ENCODE results near the gene DYNC1LI1. TPM values are rescaled to one million over a fixed set of nuclear protein-coding genes. Genes with fewer than 3 reads are reported as not detected.

DYNC1LI1 gene
- total RNA-seq, 2 donors from 2014 or later, result 19.0 to 21.6 TPM

DNA sequence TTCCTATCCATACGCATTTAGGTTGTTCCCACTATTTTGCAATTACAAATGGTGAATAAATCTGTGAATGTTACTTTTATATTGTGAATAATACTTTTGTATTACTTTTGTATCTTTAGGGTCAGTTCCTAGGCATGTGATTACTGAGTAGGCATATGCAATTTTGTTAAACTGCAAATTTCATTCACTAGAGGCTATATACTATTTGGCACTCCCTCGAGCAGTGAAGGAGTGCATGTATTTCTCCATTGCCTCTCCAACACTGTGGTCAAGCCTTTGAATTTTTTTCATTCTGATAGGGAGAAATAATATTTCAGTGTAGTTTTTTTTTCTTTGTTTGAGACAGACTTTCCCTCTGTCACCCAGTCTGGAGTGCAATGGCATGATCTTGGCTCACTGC, 59.7 kb downstream of the DYNC1LI1 start:
- Histone ChIP-seq H3K9ac (ENCODE audit: low read depth in 2 of 2, low read length in 2 of 2) (no peak overlapping the region), H3K36me3 (no peaks in the 10 kb centered on the region), H3K9me3 (no peaks in the 10 kb centered on the region), H3K4me3 (no peak overlapping the region), H3K27ac (no peak overlapping the region), H3K27me3 (no peaks in the 10 kb centered on the region), H3K4me1 (no peaks in the 10 kb centered on the region)
- DNase-seq, result no peak
- intact Hi-C loops (cut with DNase I), result no loop called here
- no peak for TF ChIP-seq CTCF (IDR thresholded peaks at IDR 0.05)

DNA sequence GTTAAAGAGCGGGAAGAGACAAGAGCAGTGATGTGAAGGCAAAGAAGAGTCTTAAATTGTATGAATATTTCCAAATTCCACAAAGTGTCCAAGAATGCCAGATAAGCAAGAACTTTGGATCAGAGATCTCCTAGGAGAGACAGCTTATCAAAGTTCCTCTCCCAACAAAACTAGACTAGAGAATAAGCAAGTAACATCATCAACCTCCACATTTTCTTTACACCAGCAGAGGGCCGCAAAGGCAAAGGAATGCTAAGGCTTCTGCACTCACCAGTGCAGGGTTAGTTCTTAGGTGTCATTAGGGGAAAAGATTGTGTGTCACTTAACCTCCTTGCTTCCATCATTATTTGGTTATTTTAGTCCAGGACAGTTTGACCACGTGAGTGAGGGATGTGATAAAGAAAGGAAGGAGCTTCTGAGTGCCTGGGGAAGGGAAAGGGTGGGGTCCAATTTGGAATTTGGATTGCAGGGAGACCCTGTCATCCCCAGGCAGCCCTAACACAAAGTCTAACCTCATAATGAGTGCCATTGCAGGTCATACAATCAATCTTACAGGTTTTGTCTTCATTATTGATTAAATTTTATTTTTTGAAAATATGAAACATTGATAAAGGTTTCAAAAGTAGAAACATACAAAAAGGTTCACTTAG, 60.5 kb downstream of the DYNC1LI1 start:
- Histone ChIP-seq H3K36me3 (no peaks in the 10 kb centered on the region), H3K27ac (no peak overlapping the region), H3K4me1 (no peaks in the 10 kb centered on the region), H3K27me3 (no peaks in the 10 kb centered on the region), H3K9ac (ENCODE audit: low read depth in 2 of 2, low read length in 2 of 2) (no peak overlapping the region), H3K4me3 (no peak overlapping the region), H3K9me3 (no peaks in the 10 kb centered on the region)
- peak; percentile 50 for TF ChIP-seq CTCF (IDR thresholded peaks at IDR 0.05)
- peak; percentile 73 for DNase-seq
- intact Hi-C loops (cut with DNase I), result no loop called here

GRCh38 chr3:32508711-32509110, 61.9 kb downstream of the DYNC1LI1 start:
- TF ChIP-seq CTCF (IDR thresholded peaks at IDR 0.05), result no peak
- H3K9ac ChIP-seq (ENCODE audit: low read depth in 2 of 2, low read length in 2 of 2), result no peak overlapping the region
- H3K4me3 ChIP-seq, result no peak overlapping the region
- DNase-seq, result peak; percentile 53
- no peaks in the 10 kb centered on the region for H3K9me3 ChIP-seq
- no peak overlapping the region for H3K27ac ChIP-seq
- intact Hi-C loops (cut with DNase I), result loop anchor here (5.0 kb wide), 1 partner anchor 154 kb away; no protein-coding TSS in a partner anchor
- H3K4me1 ChIP-seq, result no peaks in the 10 kb centered on the region
- no peaks in the 10 kb centered on the region for H3K27me3 ChIP-seq
- H3K36me3 ChIP-seq, result no peaks in the 10 kb centered on the region

DNA sequence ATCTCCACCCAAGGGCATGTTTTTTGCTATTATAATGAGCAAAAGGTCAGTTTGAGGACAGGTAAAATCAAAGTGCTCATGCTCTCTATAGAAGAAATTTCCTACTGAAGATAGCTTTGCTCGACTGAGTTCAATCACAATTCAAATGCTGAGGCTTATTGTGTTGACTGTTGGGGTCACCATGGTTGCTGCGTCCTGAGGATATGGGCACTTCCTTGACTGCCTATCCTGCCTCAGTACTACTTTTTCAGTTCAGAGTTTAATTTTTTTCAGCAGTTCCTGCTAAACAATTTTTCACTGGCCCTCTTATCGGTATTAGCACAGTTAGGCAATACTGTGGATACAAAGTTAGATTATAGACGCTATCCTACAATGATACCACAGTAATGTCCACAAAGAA, 64.2 kb downstream of the DYNC1LI1 start:
- H3K4me1 ChIP-seq, result no peaks in the 10 kb centered on the region
- no peak for TF ChIP-seq CTCF (IDR thresholded peaks at IDR 0.05)
- no peak overlapping the region for H3K9ac ChIP-seq (ENCODE audit: low read depth in 2 of 2, low read length in 2 of 2)
- no peak overlapping the region for H3K27ac ChIP-seq
- no peaks in the 10 kb centered on the region for H3K27me3 ChIP-seq
- no peak overlapping the region for H3K4me3 ChIP-seq
- no peak for DNase-seq
- H3K36me3 ChIP-seq, result no peaks in the 10 kb centered on the region
- intact Hi-C loops (cut with DNase I), result loop anchor here (5.0 kb wide), 1 partner anchor 156 kb away; no protein-coding TSS in a partner anchor
- no peaks in the 10 kb centered on the region for H3K9me3 ChIP-seq

DNA sequence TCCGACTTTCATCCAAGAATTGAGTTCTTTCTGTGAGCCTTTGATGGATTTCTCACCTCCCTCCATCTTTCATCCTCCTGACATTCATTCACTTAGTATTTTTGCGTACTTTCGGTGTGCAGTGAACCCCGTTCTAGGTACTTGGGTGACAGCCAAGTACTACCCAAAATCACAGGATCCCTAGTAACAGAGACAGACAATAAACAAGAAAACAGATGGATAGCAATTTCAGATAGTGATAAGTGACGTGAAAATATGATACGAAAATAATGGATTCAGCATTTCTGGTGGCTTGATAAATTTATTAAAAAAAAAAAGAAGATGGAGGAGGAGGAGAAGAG, 67.7 kb downstream of the DYNC1LI1 start:
- intact Hi-C loops (cut with DNase I), result no loop called here

More for the DNA sequence above, 67.7 kb downstream of the DYNC1LI1 start:
- Histone ChIP-seq H3K27ac (peak overlapping the region; percentile 98), H3K36me3 (no peaks in the 10 kb centered on the region), H3K4me1 (peaks cover 9% of the 10 kb centered on the region), H3K27me3 (no peaks in the 10 kb centered on the region), H3K4me3 (peak overlapping the region; percentile 94), H3K9ac (ENCODE audit: low read depth in 2 of 2, low read length in 2 of 2) (peak overlapping the region in 1 of 2 donors; percentile 82), H3K9me3 (no peaks in the 10 kb centered on the region)
- no peak for DNase-seq
- no peak for TF ChIP-seq CTCF (IDR thresholded peaks at IDR 0.05)

Measured in colonic mucosa (tissue), 4 donors.